Fibroblast of lung (primary cell): ENCODE measurements around the gene ADAMTS3.
"Not testable (repeated sequence)": the region's sequence is repeated elsewhere in the genome, so short reads cannot be mapped to it uniquely, and the experiment has no call there.

Experiments used
- CTCF ChIP-seq, 2 donors: IDR thresholded peaks in 1 of 2; conservative IDR thresholded peaks in 1 of 2; 1 replicate in 1 of 2; 2 replicates in 1 of 2; pipeline ENCODE4 v1.5.1; 2011 to 2012; ENCODE audit warnings: low read length in 2 of 2, control low read depth in 1 of 2, inconsistent platforms in 1 of 2, low read depth in 1 of 2, mild to moderate bottlenecking in 1 of 2
- EZH2 ChIP-seq: IDR thresholded peaks from 2 replicates; pipeline ENCODE4 v1.5.1; 2012; ENCODE audit warnings: low read length, control low read depth, mild to moderate bottlenecking; ENCODE audit errors: missing control alignments

GRCh38 chr4:72540694-72541093, 28.3 kb downstream of the ADAMTS3 start:
- TF ChIP-seq CTCF (conservative IDR thresholded peaks at IDR 0.05 in 1 of 2, IDR thresholded peaks at IDR 0.05 in 1 of 2; ENCODE audit: low read depth in 1 of 2, low read length in 2 of 2); EZH2: not testable (repeated sequence)
